ENCODE data around the gene ELP1.

ELP1 gene

DNA sequence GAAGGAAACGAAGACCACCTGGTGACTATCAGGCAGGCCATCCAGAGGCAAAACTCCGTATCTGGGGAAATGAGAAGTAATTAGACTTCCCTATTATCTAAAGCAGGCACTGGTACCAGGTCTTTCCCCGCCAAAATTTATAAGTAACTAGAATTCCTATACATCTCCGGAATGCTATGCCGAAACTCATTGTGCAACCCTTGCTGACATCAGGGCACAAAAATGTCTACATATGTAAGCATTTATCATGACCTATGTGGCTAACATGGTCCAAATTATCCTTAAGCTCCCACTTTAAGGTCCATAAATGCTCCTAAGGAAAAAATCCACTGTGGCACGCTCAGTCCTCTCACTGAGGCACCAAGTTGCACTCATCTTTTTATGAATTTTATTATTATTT, 95.9 kb downstream of the ELP1 start:
- no peaks in the 10 kb centered on the region for H3K27me3 ChIP-seq (ENCODE audit: insufficient read depth, poor library complexity, severe bottlenecking)
- no peak overlapping the region for H3K27ac ChIP-seq (replicated peaks)
- H3K4me3 ChIP-seq (replicated peaks; ENCODE audit: insufficient read depth, low read length): no peak overlapping the region
- no peak for DNase-seq (ENCODE audit: low read depth in 1 of 2, low spot score in 1 of 2)
- TF ChIP-seq SPI1 (IDR thresholded peaks at IDR 0.05; ENCODE audit: borderline replicate concordance, low read depth) (no peak), POLR2AphosphoS5 (IDR thresholded peaks at IDR 0.05; ENCODE audit: low read depth) (no peak), GABPA (IDR thresholded peaks at IDR 0.05; ENCODE audit: low read depth) (no peak)
- TF ChIP-seq, protein P1, sequence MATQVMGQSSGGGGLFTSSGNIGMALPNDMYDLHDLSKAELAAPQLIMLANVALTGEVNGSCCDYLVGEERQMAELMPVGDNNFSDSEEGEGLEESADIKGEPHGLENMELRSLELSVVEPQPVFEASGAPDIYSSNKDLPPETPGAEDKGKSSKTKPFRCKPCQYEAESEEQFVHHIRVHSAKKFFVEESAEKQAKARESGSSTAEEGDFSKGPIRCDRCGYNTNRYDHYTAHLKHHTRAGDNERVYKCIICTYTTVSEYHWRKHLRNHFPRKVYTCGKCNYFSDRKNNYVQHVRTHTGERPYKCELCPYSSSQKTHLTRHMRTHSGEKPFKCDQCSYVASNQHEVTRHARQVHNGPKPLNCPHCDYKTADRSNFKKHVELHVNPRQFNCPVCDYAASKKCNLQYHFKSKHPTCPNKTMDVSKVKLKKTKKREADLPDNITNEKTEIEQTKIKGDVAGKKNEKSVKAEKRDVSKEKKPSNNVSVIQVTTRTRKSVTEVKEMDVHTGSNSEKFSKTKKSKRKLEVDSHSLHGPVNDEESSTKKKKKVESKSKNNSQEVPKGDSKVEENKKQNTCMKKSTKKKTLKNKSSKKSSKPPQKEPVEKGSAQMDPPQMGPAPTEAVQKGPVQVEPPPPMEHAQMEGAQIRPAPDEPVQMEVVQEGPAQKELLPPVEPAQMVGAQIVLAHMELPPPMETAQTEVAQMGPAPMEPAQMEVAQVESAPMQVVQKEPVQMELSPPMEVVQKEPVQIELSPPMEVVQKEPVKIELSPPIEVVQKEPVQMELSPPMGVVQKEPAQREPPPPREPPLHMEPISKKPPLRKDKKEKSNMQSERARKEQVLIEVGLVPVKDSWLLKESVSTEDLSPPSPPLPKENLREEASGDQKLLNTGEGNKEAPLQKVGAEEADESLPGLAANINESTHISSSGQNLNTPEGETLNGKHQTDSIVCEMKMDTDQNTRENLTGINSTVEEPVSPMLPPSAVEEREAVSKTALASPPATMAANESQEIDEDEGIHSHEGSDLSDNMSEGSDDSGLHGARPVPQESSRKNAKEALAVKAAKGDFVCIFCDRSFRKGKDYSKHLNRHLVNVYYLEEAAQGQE (IDR thresholded peaks at IDR 0.05; ENCODE audit: insufficient replicate concordance, low read depth): no peak
- TF ChIP-seq, protein P2, sequence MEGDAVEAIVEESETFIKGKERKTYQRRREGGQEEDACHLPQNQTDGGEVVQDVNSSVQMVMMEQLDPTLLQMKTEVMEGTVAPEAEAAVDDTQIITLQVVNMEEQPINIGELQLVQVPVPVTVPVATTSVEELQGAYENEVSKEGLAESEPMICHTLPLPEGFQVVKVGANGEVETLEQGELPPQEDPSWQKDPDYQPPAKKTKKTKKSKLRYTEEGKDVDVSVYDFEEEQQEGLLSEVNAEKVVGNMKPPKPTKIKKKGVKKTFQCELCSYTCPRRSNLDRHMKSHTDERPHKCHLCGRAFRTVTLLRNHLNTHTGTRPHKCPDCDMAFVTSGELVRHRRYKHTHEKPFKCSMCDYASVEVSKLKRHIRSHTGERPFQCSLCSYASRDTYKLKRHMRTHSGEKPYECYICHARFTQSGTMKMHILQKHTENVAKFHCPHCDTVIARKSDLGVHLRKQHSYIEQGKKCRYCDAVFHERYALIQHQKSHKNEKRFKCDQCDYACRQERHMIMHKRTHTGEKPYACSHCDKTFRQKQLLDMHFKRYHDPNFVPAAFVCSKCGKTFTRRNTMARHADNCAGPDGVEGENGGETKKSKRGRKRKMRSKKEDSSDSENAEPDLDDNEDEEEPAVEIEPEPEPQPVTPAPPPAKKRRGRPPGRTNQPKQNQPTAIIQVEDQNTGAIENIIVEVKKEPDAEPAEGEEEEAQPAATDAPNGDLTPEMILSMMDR (IDR thresholded peaks at IDR 0.05; ENCODE audit: insufficient read depth, low read length): no peak

DNA sequence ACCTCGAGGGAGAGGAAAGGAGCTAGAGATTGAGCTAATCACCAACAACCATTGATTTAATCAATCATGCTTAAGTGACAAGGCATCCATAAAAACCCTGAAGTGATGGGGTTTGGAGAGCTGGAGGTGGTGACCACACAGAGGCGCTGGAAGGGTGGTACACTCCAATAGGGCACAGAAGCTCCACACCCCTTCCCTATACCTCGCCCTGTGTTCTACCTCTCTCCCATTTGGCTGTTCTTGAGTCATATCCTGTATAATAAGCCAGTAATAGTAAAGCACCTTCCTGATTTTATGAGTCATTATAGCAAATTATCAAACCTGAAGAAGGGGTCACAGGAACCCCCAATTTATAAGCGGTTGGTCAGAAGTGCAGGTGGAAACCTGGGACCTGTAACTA, 96.4 kb downstream of the ELP1 start:
- no peak for DNase-seq (ENCODE audit: low read depth in 1 of 2, low spot score in 1 of 2)
- Histone ChIP-seq H3K27me3 (ENCODE audit: insufficient read depth, poor library complexity, severe bottlenecking) (no peaks in the 10 kb centered on the region), H3K4me3 (replicated peaks; ENCODE audit: insufficient read depth, low read length) (no peak overlapping the region), H3K27ac (replicated peaks) (no peak overlapping the region)
- TF ChIP-seq, protein P1 (IDR thresholded peaks at IDR 0.05; ENCODE audit: insufficient replicate concordance, low read depth): no peak
- TF ChIP-seq POLR2AphosphoS5 (IDR thresholded peaks at IDR 0.05; ENCODE audit: low read depth) (no peak), SPI1 (IDR thresholded peaks at IDR 0.05; ENCODE audit: borderline replicate concordance, low read depth) (no peak), GABPA (IDR thresholded peaks at IDR 0.05; ENCODE audit: low read depth) (no peak)
- TF ChIP-seq, protein P2 (IDR thresholded peaks at IDR 0.05; ENCODE audit: insufficient read depth, low read length): no peak

DNA sequence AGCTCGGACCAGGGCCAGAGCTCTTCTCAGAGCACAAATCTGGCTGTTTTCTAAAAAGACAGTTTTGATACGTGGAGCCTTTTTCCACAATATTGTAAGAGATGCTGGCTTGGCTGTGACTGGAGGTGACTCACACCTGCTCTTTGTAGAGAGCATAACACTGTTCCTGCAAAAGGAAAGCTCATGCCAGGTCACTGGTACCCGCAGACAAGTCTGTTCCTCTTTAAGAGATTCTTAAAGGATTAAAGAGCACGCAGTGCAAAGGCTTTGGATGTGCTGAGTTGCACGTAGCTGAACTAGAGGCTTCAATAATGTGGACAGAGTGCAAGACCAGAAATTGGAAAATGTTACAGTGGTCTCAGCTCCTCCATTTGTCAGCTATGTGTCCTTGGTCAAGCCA, 97.1 kb downstream of the ELP1 start:
- no peak overlapping the region for H3K4me3 ChIP-seq (replicated peaks; ENCODE audit: insufficient read depth, low read length)
- no peaks in the 10 kb centered on the region for H3K27me3 ChIP-seq (ENCODE audit: insufficient read depth, poor library complexity, severe bottlenecking)
- DNase-seq (ENCODE audit: low read depth in 1 of 2, low spot score in 1 of 2): no peak
- no peak overlapping the region for H3K27ac ChIP-seq (replicated peaks)
- no peak for TF ChIP-seq GABPA (IDR thresholded peaks at IDR 0.05; ENCODE audit: low read depth)
- no peak for TF ChIP-seq POLR2AphosphoS5 (IDR thresholded peaks at IDR 0.05; ENCODE audit: low read depth)
- TF ChIP-seq SPI1 (IDR thresholded peaks at IDR 0.05; ENCODE audit: borderline replicate concordance, low read depth): no peak
- TF ChIP-seq, protein P2 (IDR thresholded peaks at IDR 0.05; ENCODE audit: insufficient read depth, low read length): no peak

DNA sequence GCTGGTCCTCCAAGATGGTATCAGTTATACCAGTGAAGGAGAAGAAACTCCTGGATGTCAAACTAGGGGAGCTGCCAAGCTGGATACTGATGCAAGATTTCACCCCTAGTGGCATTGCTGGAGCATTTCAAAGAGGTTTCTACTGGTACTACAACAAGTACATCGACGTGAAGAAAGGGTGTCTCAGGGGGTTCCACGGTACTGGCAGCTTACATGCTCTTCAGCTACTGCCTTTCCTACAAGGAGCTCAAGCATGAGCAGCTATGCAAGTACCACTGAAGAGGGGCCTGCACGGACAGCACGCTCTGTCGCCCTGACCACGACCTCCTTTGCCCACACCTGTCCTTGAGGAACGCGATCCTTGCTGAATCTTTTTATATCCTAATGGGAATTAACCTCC, 97.6 kb downstream of the ELP1 start:
- DNase-seq (ENCODE audit: low read depth in 1 of 2, low spot score in 1 of 2): no peak
- H3K27ac ChIP-seq (replicated peaks): no peak overlapping the region
- no peak for TF ChIP-seq POLR2AphosphoS5 (IDR thresholded peaks at IDR 0.05; ENCODE audit: low read depth)
- TF ChIP-seq, protein P1 (IDR thresholded peaks at IDR 0.05; ENCODE audit: insufficient replicate concordance, low read depth): no peak
- no peak for TF ChIP-seq SPI1 (IDR thresholded peaks at IDR 0.05; ENCODE audit: borderline replicate concordance, low read depth)
- TF ChIP-seq GABPA (IDR thresholded peaks at IDR 0.05; ENCODE audit: low read depth): no peak
- TF ChIP-seq, protein P2 (IDR thresholded peaks at IDR 0.05; ENCODE audit: insufficient read depth, low read length): no peak

More for the DNA sequence above, 97.6 kb downstream of the ELP1 start:
- Histone ChIP-seq H3K27me3 (ENCODE audit: insufficient read depth, poor library complexity, severe bottlenecking) (no peaks in the 10 kb centered on the region), H3K4me3 (replicated peaks; ENCODE audit: insufficient read depth, low read length) (no peak overlapping the region)

Measured in HL-60 (cell line).